Measurements from ENCODE around the gene CEP164. TPM values are rescaled to one million over a fixed set of nuclear protein-coding genes. Genes with fewer than 3 reads are reported as not detected.

The CEP164 gene
- total RNA-seq, 4 donors from 2014 or later: 11.3 to 45.1 (median 15.2) TPM

DNA sequence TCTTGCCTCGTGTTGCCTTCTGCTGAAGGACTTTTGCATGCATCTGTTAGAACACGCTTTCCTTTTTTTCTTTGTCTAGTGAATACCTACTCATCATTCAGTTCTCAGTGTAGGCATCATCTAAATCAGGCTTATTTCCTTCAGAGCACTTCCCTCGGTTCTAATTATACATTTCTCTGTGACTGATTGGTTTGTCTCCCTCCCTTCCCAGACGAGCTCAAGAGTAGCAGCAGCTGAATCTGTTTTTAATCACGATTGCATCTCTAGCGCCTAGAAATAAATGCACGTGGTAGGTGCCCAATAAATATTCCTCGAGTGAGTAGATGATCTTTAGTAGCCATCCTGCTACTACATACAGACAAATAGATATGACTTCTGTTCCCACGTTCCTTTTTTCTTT lies 6.3 kb downstream of the CEP164 start:
- TF ChIP-seq, protein P1, sequence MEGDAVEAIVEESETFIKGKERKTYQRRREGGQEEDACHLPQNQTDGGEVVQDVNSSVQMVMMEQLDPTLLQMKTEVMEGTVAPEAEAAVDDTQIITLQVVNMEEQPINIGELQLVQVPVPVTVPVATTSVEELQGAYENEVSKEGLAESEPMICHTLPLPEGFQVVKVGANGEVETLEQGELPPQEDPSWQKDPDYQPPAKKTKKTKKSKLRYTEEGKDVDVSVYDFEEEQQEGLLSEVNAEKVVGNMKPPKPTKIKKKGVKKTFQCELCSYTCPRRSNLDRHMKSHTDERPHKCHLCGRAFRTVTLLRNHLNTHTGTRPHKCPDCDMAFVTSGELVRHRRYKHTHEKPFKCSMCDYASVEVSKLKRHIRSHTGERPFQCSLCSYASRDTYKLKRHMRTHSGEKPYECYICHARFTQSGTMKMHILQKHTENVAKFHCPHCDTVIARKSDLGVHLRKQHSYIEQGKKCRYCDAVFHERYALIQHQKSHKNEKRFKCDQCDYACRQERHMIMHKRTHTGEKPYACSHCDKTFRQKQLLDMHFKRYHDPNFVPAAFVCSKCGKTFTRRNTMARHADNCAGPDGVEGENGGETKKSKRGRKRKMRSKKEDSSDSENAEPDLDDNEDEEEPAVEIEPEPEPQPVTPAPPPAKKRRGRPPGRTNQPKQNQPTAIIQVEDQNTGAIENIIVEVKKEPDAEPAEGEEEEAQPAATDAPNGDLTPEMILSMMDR (IDR thresholded peaks at IDR 0.05): no peak
- TF ChIP-seq POLR2A (IDR thresholded peaks at IDR 0.05): no peak
- intact Hi-C loops (cut with DNase I; ENCODE audit: low total_unique reads): no loop called here
- WGBS, 2 donors: 62 to 68% methylated on average over 9 of the region's 9 CpGs
- no peak for DNase-seq (ENCODE audit: low spot score in 2 of 2)
- no peak overlapping the region for H3K4me3 ChIP-seq (ENCODE audit: low read depth, poor library complexity, severe bottlenecking)

DNA sequence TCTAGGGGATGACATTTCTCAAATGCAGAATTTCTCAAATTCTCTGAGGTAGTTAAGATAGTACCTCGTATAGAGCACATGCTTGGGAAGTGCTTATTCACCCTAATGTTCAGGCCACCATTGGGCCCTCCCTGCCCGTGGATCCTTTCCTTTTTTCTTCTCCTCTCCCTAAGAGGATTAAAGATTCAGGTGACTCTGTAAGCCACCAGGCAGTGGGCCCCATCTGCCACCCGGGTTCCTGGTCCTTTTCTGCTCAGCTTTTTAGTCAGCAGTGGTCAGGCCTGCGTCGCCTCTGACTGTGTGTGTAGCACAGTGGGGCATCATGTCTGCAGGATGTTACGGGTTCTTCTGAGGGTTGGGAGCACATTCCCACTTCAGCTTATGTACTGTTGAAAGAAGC lies 7.2 kb downstream of the CEP164 start:
- 89 to 92% methylated on average over 6 of the region's 6 CpGs for WGBS, 2 donors
- intact Hi-C loops (cut with DNase I; ENCODE audit: low total_unique reads): no loop called here
- DNase-seq (ENCODE audit: low spot score in 2 of 2): no peak
- TF ChIP-seq POLR2A (IDR thresholded peaks at IDR 0.05): no peak
- TF ChIP-seq, protein P1 (IDR thresholded peaks at IDR 0.05): no peak
- no peak overlapping the region for H3K4me3 ChIP-seq (ENCODE audit: low read depth, poor library complexity, severe bottlenecking)

DNA sequence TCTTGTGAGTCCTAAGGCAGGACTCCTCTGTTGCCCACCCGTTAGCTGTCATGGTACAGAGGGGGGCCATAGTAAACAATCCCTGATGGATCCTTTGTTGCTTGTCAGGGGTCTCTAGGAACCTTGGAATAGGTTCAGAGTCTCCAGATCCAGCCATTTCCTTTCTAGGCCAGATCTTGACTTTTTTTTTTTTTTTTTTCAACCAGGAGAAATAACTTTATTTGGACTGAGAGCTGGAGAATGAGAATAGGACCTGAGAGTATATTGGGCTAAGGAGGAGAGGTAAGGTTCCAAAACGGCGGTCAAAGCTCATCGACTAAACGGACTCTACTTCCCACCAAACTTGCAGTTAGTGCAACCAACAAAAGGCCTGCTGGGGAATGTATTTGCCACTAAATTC lies 7.7 kb downstream of the CEP164 start:
- TF ChIP-seq POLR2A (IDR thresholded peaks at IDR 0.05): no peak
- TF ChIP-seq, protein P1 (IDR thresholded peaks at IDR 0.05): no peak
- intact Hi-C loops (cut with DNase I; ENCODE audit: low total_unique reads): no loop called here

DNA sequence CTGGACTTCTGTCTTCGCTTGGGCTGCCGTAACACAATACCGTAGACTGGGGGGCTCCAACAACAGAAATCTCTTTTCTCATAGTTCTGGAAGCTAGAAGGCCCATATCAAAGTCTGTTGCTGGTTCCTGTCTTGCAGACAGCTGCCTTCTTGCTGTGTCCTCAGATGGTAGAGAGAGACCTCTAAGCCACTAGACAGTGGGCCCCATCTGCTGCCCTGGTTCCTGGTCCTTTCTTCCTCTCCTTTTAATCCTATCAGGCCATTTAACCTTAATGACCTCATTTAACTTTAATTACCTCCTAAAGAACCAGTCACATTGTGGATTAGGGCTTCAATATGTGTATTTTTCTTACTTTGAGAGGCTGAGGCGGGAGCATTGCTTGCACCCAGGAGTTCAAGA lies 9.4 kb downstream of the CEP164 start:
- intact Hi-C loops (cut with DNase I; ENCODE audit: low total_unique reads): no loop called here
- DNase-seq (ENCODE audit: low spot score in 2 of 2): no peak
- TF ChIP-seq POLR2A (IDR thresholded peaks at IDR 0.05): no peak
- TF ChIP-seq, protein P1 (IDR thresholded peaks at IDR 0.05): no peak
- no peak overlapping the region for H3K4me3 ChIP-seq (ENCODE audit: low read depth, poor library complexity, severe bottlenecking)
- 98 to 99% methylated on average over 4 of the region's 4 CpGs for WGBS, 2 donors

More for the DNA sequence above, 7.7 kb downstream of the CEP164 start:
- WGBS, 2 donors: 95 to 96% methylated on average over 5 of the region's 5 CpGs
- no peak for DNase-seq (ENCODE audit: low spot score in 2 of 2)
- H3K4me3 ChIP-seq (ENCODE audit: low read depth, poor library complexity, severe bottlenecking): no peak overlapping the region

DNA sequence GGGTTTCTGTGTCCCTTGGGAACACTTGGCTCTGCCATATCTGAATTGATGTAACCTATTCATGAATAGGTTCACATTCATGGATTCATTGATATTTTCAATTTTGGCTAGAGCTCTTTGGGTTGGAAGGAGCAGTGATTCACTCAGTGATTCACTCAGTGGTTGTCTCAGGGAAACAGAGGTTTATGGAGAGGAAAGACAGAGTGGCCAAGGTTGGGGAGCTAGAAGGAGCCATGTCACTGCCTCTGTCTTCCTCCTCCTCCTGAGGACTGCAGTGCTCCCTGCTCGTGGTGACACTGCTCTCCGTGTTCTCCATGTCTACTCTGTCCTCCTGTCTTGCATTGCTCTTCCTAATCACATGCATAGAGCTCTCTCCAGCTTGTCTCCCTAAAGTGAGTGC lies 17.4 kb downstream of the CEP164 start:
- no peak for DNase-seq (ENCODE audit: low spot score in 2 of 2)
- intact Hi-C loops (cut with DNase I; ENCODE audit: low total_unique reads): no loop called here
- 86 to 95% methylated on average over 2 of the region's 2 CpGs for WGBS, 2 donors

DNA sequence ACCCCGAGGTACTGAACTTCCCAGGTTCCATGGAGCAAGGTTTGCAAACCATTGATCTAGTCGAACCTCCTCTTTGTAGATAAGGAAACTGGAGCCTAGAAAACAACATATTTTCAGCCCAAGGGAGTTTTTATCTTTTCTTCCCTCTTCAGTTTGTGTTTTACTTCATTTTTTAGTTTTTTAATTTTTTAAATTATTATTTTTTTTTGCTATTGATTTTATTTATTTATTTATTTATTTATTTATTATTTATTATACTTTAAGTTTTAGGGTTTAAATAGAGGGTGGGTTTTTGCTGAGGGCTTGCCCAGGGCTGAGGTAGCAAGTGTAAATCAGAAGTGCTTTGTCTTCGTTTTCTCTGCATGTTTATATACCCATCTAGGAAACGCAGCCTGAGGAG lies 26.9 kb downstream of the CEP164 start:
- no peak overlapping the region for H3K4me3 ChIP-seq (ENCODE audit: low read depth, poor library complexity, severe bottlenecking)
- 92% methylated on average over 4 of the region's 4 CpGs for WGBS, 2 donors
- no peak for DNase-seq (ENCODE audit: low spot score in 2 of 2)
- intact Hi-C loops (cut with DNase I; ENCODE audit: low total_unique reads): loop anchor here (10.0 kb wide), 1 partner anchor 1070 kb away; no protein-coding TSS in a partner anchor
- no peak for TF ChIP-seq POLR2A (IDR thresholded peaks at IDR 0.05)
- TF ChIP-seq, protein P1 (IDR thresholded peaks at IDR 0.05): no peak

More for the DNA sequence above, 17.4 kb downstream of the CEP164 start:
- H3K4me3 ChIP-seq (ENCODE audit: low read depth, poor library complexity, severe bottlenecking): no peak overlapping the region
- TF ChIP-seq POLR2A (IDR thresholded peaks at IDR 0.05): no peak
- TF ChIP-seq, protein P1 (IDR thresholded peaks at IDR 0.05): no peak

Measured in lower leg skin (tissue), 4 donors.